HG03558 (cell line): ENCODE measurements around the gene FAM89B.

ENCODE experiments used
- ATAC-seq: cut with Tn5 transposase; IDR thresholded peaks from one replicate; pipeline ENCODE4 v1.9.1; 2021; ENCODE audit warnings: moderate number of reproducible peaks; ENCODE audit not compliant: unreplicated experiment; ENCODE audit errors: extremely low read depth

Gene FAM89B

DNA sequence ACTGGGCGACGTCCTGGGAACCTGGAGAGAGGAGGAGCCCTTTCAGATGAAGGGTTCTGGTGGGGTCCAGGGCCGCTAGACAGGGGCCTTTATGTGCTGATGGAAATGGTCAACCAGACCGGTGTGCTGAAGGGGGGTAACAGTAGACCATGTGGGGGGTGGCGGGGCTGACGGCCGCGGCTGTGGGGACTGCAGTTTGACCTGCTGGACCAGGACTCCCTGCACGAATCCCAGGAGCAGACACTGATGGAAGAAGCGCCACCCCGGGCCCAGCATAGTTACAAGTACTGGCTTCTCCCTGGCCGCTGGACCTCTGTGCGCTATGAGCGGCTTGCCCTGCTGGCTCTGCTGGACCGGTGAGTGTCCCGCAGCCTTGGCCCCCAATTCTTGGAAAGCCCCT is 49.7 kb downstream of the FAM89B start:
- no peak for ATAC-seq

DNA sequence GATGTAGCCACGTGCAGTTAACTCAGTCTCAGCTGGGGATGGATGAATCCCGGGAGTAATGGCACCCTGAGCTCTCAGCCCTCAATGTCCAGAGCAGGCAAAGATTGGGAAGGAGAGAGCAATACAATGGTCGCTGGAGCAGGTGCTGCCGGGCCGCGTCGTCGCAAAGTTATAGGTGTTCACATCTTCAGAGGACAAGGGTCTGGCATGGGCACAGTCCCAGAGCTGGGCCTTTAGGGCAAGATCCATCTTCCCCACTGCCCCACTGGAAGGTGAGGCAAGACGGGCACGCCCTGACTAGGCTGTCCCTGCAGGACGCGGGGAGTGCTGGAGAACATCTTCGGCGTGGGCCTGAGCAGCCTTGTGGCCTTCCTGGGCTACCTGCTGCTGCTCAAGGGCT is 50.8 kb downstream of the FAM89B start:
- ATAC-seq: no peak
